NCI-H187 (cell line): ENCODE measurements around the gene C17orf113.
A peak's percentile ranks its signal among the peaks of the same experiment; 100 is the strongest.
"Not testable (repeated sequence)": the region's sequence is repeated elsewhere in the genome, so short reads cannot be mapped to it uniquely, and the experiment has no call there.

Experiments
- DNase-seq, 2 experiments: peaks; one replicate each; lab custom pipeline; 2025; lab: John Stamatoyannopoulos, UW

Gene C17orf113

GRCh38 chr17:42016941-42017865 lies 33.2 kb downstream of the C17orf113 start, which contains the start of gene DNAJC7:
Gene DNAJC7 (minus strand): TSS chr17:42017439. CDS start chr17:42017416, 23 bp downstream.
- peak; percentile 87 to 88 for DNase-seq

GRCh38 chr17:42016411-42016831 lies 34.0 kb downstream of the C17orf113 start:
- no peak for DNase-seq

GRCh38 chr17:42013740-42014139 lies 36.7 kb downstream of the C17orf113 start:
- not testable (repeated sequence) for DNase-seq

- not testable (repeated sequence) for DNase-seq
Observed at GRCh38 chr17:42012363-42012762, 38.0 kb downstream of the C17orf113 start.

GRCh38 chr17:42010898-42011516 lies 39.4 kb downstream of the C17orf113 start:
- DNase-seq: no peak

- not testable (repeated sequence) for DNase-seq
Observed at GRCh38 chr17:42010266-42010680, 40.1 kb downstream of the C17orf113 start.

GRCh38 chr17:42009170-42009569 lies 41.2 kb downstream of the C17orf113 start:
- no peak for DNase-seq

- DNase-seq: no peak
Observed at GRCh38 chr17:42005166-42005565, 45.2 kb downstream of the C17orf113 start.

- DNase-seq: no peak
Observed at GRCh38 chr17:42002792-42003301, 47.6 kb downstream of the C17orf113 start.

- DNase-seq: no peak
Observed at GRCh38 chr17:42002175-42002791, 48.1 kb downstream of the C17orf113 start.

GRCh38 chr17:42001729-42002128 lies 48.7 kb downstream of the C17orf113 start:
- no peak for DNase-seq

- no peak for DNase-seq
Observed at GRCh38 chr17:42000413-42001133, 49.8 kb downstream of the C17orf113 start.

- no peak for DNase-seq
Observed at GRCh38 chr17:41998497-41998896, 51.9 kb downstream of the C17orf113 start.

GRCh38 chr17:41996855-41997164 lies 53.6 kb downstream of the C17orf113 start:
- DNase-seq: no peak

GRCh38 chr17:41992576-41992975 lies 57.8 kb downstream of the C17orf113 start:
- DNase-seq: no peak

GRCh38 chr17:41989702-41990419 lies 60.5 kb downstream of the C17orf113 start:
- DNase-seq: no peak

- DNase-seq: no peak
Observed at GRCh38 chr17:41988418-41988817, 62.0 kb downstream of the C17orf113 start.
